ENCODE measurements around the gene LRMDA. TPM values are rescaled to one million over a fixed set of nuclear protein-coding genes. Genes with fewer than 3 reads are reported as not detected.
A peak's percentile ranks its signal among the peaks of the same experiment; 100 is the strongest.

Gene LRMDA
- total and polyA plus RNA-seq, 4 donors: 12.1 to 40.8 (median 21.6) TPM

DNA sequence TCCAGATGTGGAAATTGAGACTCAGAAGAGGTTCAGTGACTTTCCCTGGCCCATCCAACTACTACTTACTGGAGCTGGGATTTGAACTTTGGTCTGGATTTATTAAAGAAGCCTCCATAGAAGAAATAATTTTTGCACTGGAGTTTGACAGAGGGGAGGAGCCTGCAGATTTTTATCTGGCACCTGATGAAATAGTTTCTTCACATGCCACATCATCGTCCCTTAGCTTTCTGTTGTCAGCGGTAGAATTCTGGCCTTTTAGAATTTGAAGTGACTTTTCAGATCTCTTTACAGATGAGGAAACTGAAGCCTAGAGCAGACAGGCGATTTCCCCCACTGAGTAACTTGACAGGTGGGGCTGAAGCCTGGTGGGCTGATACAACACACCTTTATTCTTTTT is 233.5 kb downstream of the LRMDA start:
- no peak for ATAC-seq (ENCODE audit: insufficient read depth, low FRiP score)
- Histone ChIP-seq H3K27ac (ENCODE audit: low read depth in 1 of 2, low read length in 1 of 2) (no peak overlapping the region), H3K4me3 (no peak overlapping the region), H3K4me1 (ENCODE audit: control insufficient read depth in 5 of 5, insufficient read depth in 5 of 5, low read length in 5 of 5) (peaks cover 5 to 35% (median 14%) of the 10 kb centered on the region in 5 donors), H3K9ac (ENCODE audit: insufficient read depth in 1 of 2, low read length in 2 of 2) (no peak overlapping the region), H3K27me3 (ENCODE audit: control insufficient read depth in 3 of 3, insufficient read depth in 3 of 3, low read length in 2 of 3) (no peaks in the 10 kb centered on the region), H3K36me3 (ENCODE audit: control insufficient read depth in 4 of 4, insufficient read depth in 4 of 4, low read length in 4 of 4) (no peaks in the 10 kb centered on the region), H3K9me3 (ENCODE audit: control insufficient read depth in 4 of 4, insufficient read depth in 3 of 4, low read length in 3 of 4) (no peaks in the 10 kb centered on the region)
- 67 to 82% methylated on average over 3 of the region's 3 CpGs for WGBS, 2 donors
- no peak for TF ChIP-seq CTCF (IDR thresholded peaks at IDR 0.05; ENCODE audit: control extremely low read depth, extremely low read depth)
- DNase-seq: no peak

DNA sequence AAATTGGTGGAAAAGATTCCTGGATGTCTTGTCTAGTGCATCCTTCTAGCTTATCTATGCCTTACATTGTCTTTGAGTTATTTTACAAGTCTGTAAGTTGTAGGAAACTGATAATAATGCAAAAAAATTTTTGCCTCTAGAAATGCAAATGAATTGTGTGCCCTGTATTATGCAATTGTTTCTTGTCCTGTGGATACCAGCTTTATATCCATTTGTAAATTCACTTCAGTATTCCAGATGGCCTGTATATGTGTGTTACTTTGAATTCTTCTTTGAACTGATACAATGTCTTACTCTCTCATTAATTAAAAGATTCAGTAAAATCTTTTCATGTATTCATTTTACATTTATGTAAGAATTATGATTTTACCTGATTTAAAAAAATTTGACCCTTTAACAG is 234.3 kb downstream of the LRMDA start:
- Histone ChIP-seq H3K9ac (ENCODE audit: insufficient read depth in 1 of 2, low read length in 2 of 2) (no peak overlapping the region), H3K27me3 (ENCODE audit: control insufficient read depth in 3 of 3, insufficient read depth in 3 of 3, low read length in 2 of 3) (no peaks in the 10 kb centered on the region), H3K4me1 (ENCODE audit: control insufficient read depth in 5 of 5, insufficient read depth in 5 of 5, low read length in 5 of 5) (peaks cover 4 to 33% (median 13%) of the 10 kb centered on the region in 5 donors), H3K27ac (ENCODE audit: low read depth in 1 of 2, low read length in 1 of 2) (no peak overlapping the region), H3K4me3 (no peak overlapping the region), H3K9me3 (ENCODE audit: control insufficient read depth in 4 of 4, insufficient read depth in 3 of 4, low read length in 3 of 4) (peaks cover 0 to 1% (median 0%) of the 10 kb centered on the region in 4 donors), H3K36me3 (ENCODE audit: control insufficient read depth in 4 of 4, insufficient read depth in 4 of 4, low read length in 4 of 4) (no peaks in the 10 kb centered on the region)
- DNase-seq (no peak), ATAC-seq (ENCODE audit: insufficient read depth, low FRiP score) (no peak)
- TF ChIP-seq CTCF (IDR thresholded peaks at IDR 0.05; ENCODE audit: control extremely low read depth, extremely low read depth): no peak

GRCh38 chr10:75672111-75672671 is 240.8 kb downstream of the LRMDA start:
- H3K4me1 ChIP-seq (ENCODE audit: control insufficient read depth in 5 of 5, insufficient read depth in 5 of 5, low read length in 5 of 5): peaks cover 0 to 17% (median 5%) of the 10 kb centered on the region in 5 donors
- H3K27ac ChIP-seq (ENCODE audit: low read depth in 1 of 2, low read length in 1 of 2): no peak overlapping the region
- no peak overlapping the region for H3K9ac ChIP-seq (ENCODE audit: insufficient read depth in 1 of 2, low read length in 2 of 2)
- ATAC-seq (ENCODE audit: insufficient read depth, low FRiP score) (no peak), DNase-seq (no peak)
- peaks cover 0 to 1% (median 0%) of the 10 kb centered on the region in 4 donors for H3K9me3 ChIP-seq (ENCODE audit: control insufficient read depth in 4 of 4, insufficient read depth in 3 of 4, low read length in 3 of 4)
- WGBS, 2 donors: 49 to 55% methylated on average over 3 of the region's 4 CpGs
- no peaks in the 10 kb centered on the region for H3K36me3 ChIP-seq (ENCODE audit: control insufficient read depth in 4 of 4, insufficient read depth in 4 of 4, low read length in 4 of 4)
- H3K27me3 ChIP-seq (ENCODE audit: control insufficient read depth in 3 of 3, insufficient read depth in 3 of 3, low read length in 2 of 3): no peaks in the 10 kb centered on the region
- TF ChIP-seq CTCF (IDR thresholded peaks at IDR 0.05; ENCODE audit: control extremely low read depth, extremely low read depth): no peak
- H3K4me3 ChIP-seq: no peak overlapping the region

- Histone ChIP-seq H3K4me3 (no peak overlapping the region), H3K4me1 (ENCODE audit: control insufficient read depth in 5 of 5, insufficient read depth in 5 of 5, low read length in 5 of 5) (peaks cover 0 to 22% (median 6%) of the 10 kb centered on the region in 5 donors), H3K9ac (ENCODE audit: insufficient read depth in 1 of 2, low read length in 2 of 2) (no peak overlapping the region), H3K36me3 (ENCODE audit: control insufficient read depth in 4 of 4, insufficient read depth in 4 of 4, low read length in 4 of 4) (no peaks in the 10 kb centered on the region), H3K9me3 (ENCODE audit: control insufficient read depth in 4 of 4, insufficient read depth in 3 of 4, low read length in 3 of 4) (peaks cover 0 to 1% (median 0%) of the 10 kb centered on the region in 4 donors), H3K27me3 (ENCODE audit: control insufficient read depth in 3 of 3, insufficient read depth in 3 of 3, low read length in 2 of 3) (no peaks in the 10 kb centered on the region), H3K27ac (ENCODE audit: low read depth in 1 of 2, low read length in 1 of 2) (no peak overlapping the region)
- DNase-seq (peak in 2 of 3 donors; percentile 55 to 61), ATAC-seq (ENCODE audit: insufficient read depth, low FRiP score) (no peak)
- TF ChIP-seq CTCF (IDR thresholded peaks at IDR 0.05; ENCODE audit: control extremely low read depth, extremely low read depth): no peak
- WGBS, 2 donors: 65 to 76% methylated on average over 4 of the region's 4 CpGs
These were observed 241.4 kb downstream of the LRMDA start for GRCh38 chr10:75672842-75673241.

Measured in lung (tissue), 12 donors.